ENCODE results near the gene SOX14.

The SOX14 gene

GRCh38 chr3:137768361-137769321 is 4.5 kb downstream of the SOX14 start:
- DNase-seq (ENCODE audit: low read depth in 2 of 2) = no peak

GRCh38 chr3:137769322-137770065 is 5.4 kb downstream of the SOX14 start:
- no peak for DNase-seq (ENCODE audit: low read depth in 2 of 2)

DNA sequence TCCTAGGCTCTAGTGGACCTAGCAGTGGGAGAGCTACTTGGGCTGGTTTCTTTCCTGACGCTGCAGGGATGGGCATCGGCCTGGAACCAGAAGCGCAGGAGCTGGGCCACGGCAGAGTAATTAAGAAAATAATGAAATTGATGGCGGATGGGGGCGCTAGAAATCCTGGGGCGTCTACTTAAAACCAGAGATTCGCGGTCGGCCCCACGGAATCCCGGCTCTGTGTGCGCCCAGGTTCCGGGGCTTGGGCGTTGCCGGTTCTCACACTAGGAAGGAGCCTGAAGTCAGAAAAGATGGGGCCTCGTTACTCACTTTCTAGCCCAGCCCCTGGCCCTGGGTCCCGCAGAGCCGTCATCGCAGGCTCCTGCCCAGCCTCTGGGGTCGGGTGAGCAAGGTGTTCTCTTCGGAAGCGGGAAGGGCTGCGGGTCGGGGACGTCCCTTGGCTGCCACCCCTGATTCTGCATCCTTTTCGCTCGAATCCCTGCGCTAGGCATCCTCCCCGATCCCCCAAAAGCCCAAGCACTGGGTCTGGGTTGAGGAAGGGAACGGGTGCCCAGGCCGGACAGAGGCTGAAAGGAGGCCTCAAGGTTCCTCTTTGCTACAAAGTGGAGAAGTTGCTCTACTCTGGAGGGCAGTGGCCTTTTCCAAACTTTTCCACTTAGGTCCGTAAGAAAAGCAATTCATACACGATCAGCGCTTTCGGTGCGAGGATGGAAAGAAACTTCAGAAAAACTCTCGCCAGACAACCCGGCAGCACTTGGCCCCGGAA is 6.1 kb downstream of the SOX14 start:
- DNase-seq (ENCODE audit: low read depth in 2 of 2) = no peak

GRCh38 chr3:137770835-137771399 is 6.8 kb downstream of the SOX14 start:
- DNase-seq (ENCODE audit: low read depth in 2 of 2) = no peak

GRCh38 chr3:137771401-137772213 is 7.5 kb downstream of the SOX14 start:
- DNase-seq (ENCODE audit: low read depth in 2 of 2) = no peak

DNA sequence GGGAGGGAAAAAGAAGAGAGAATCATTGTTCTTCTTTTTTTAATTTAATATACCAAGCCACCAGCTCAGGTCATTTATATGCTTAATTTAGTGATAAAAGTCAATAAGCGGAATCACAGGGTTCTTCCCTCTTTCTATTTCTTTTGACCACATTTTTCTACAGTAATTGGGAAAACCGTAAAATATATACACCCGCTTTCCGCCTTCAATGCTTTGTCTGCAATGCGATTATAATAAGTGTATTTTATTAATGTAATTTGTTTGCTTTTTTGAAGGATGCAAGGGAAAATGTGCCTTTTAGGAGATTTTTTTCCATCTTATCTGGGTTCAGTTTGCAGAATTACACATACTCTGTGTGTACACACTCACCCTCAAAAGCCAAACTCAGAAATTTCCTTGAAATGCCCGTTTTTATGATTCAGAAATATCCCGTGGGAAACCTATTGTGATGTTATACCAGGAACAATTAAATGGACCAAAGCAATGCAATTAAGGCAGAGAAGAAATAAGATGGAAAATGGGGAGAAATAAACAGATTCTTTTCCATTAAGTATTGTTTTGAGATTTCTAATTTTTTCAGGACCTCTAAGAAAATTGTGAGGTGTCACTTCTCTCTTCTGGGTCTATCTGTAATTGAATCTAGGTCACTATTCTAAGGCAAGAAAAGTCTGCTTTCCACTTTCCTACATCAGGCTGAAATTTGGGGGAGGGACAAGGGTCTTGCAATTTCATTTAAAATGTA is 8.3 kb downstream of the SOX14 start:
- no peak for DNase-seq (ENCODE audit: low read depth in 2 of 2)

- DNase-seq (ENCODE audit: low read depth in 2 of 2) = no peak
These were observed 14.8 kb downstream of the SOX14 start for GRCh38 chr3:137778941-137779340.

GRCh38 chr3:137787529-137787928 is 23.4 kb downstream of the SOX14 start:
- no peak for DNase-seq (ENCODE audit: low read depth in 2 of 2)

- DNase-seq (ENCODE audit: low read depth in 2 of 2) = no peak
These were observed 25.1 kb downstream of the SOX14 start for GRCh38 chr3:137789236-137789635.

DNA sequence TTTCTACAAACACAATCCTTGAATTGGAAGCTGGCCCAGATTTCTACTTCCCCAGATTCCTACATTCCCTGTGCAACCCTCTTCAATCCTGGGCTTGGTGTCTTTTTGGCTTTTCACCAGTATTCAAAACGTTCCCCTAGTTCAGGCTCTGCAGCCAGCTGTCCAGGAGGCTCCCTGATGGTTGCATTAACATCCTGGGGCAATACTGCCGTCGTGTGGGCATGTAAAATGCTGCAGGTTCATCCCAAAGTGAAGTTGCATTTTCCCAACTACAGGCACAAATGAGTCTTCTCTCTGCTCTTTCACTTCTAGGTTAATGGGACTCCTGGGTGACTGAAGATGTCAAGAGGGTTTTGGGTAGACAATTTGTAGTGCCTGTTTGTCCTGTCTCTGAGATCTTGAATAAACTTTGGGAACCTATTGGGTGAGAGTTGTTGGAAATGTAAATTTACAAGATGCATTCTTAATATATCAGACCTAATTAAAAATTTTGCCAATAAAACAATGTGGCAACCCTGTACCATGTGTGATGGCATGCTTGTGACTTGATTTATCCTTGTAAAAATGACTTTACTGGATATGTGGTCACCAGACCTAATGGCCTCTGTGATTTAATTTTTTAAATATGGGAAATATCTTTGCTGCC is 28.6 kb downstream of the SOX14 start:
- DNase-seq (ENCODE audit: low read depth in 2 of 2) = no peak

DNA sequence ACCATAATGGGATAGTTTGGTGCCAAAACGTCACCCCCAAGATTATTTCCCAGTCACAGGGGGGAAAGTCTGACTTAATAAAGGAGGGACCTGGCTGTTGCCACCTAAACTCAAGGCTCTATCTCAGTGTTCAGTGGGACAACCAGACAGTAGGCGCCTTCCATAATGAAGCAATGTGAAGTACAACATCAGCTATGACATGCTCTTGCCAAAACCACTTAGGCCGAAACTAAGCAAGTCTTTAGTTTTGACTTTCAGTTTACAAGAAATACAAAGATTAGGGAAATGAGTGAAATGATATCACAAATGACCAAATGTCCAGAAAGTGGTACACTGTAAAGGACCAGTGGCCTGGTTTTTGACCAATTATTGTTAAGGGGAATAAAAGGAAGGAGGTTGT is 32.9 kb downstream of the SOX14 start:
- DNase-seq (ENCODE audit: low read depth in 2 of 2) = no peak

GRCh38 chr3:137803215-137803614 is 39.1 kb downstream of the SOX14 start:
- DNase-seq (ENCODE audit: low read depth in 2 of 2) = no peak

- no peak for DNase-seq (ENCODE audit: low read depth in 2 of 2)
These were observed 43.9 kb downstream of the SOX14 start for GRCh38 chr3:137807998-137808397.

- no peak for DNase-seq (ENCODE audit: low read depth in 2 of 2)
These were observed 45.4 kb downstream of the SOX14 start for GRCh38 chr3:137809509-137809908.

DNA sequence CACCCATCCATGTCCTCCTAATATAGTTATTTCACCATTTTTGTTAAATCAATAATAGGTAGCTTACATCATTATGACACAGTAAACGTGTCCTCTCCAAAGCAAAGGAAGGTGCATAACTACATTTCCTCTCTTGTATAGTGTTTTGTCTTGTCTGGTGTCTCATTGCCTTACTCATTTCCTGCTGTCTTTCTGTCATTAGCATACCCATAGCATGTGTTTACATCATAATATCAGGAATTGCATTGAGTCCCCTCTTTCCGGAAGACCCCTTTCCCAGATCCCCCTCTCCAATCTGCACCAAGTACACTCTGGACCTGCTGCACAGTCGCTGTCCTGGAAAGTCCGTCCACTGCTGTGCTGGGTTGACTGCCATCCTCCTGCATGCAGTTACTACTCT is 47.9 kb downstream of the SOX14 start:
- DNase-seq (ENCODE audit: low read depth in 2 of 2) = no peak

DNA sequence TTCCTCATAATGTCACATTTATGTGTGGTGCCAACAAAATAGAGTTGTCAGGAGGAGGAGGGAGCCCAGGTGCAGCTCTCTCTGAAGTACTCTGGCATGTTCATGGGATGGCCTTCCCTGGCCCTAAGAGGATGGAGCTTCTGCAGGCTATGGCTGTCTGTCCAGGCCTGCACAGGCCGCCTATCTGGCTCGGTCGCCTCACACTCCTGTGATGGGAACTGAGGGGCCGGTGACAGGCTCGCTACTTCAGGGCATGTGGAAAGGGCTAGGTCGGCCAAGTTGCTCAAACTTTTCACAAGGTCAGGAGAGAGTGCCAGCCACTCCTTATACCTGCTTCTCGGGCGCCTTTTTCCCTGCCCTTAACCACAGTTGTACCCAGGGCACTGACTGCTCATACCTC is 51.1 kb downstream of the SOX14 start:
- DNase-seq (ENCODE audit: low read depth in 2 of 2) = no peak

Data from fibroblast of skin of left biceps (primary cell).